Nephron (organoid): ENCODE measurements around the gene SMIM33.
A peak's percentile ranks its signal among the peaks of the same experiment; 100 is the strongest.

Experiments used
- H3K27ac Mint-ChIP-seq, 3 experiments: 2 replicates each; pipeline ENCODE4 v1.8.0; 2020; ENCODE audit warnings: mixed read lengths in 3 of 3, mild to moderate bottlenecking in 2 of 3, moderate library complexity in 1 of 3
- H3K27me3 Mint-ChIP-seq: 2 replicates; pipeline ENCODE4 v1.8.0; 2021; ENCODE audit warnings: low read depth, mild to moderate bottlenecking, moderate library complexity, mixed read lengths
- H3K36me3 Mint-ChIP-seq: 2 replicates; pipeline ENCODE4 v1.8.0; 2020; ENCODE audit warnings: low read depth, mixed read lengths
- H3K4me1 Mint-ChIP-seq: 2 replicates; pipeline ENCODE4 v1.8.0; 2020; ENCODE audit warnings: mixed read lengths
- H3K4me3 Mint-ChIP-seq, 3 experiments: 2 replicates each; pipeline ENCODE4 v1.8.0; 2020; ENCODE audit warnings: mild to moderate bottlenecking in 3 of 3, mixed read lengths in 3 of 3, moderate library complexity in 2 of 3
- H3K9me3 Mint-ChIP-seq: 2 replicates; pipeline ENCODE4 v1.8.0; 2020; ENCODE audit warnings: mixed read lengths
- CTCF ChIP-seq, 3 experiments: fragments of 200-600 bp; sonication (generic); IDR thresholded peaks; one replicate each; pipeline ENCODE4 v1.5.0; 2021; ENCODE audit warnings: antibody characterized with exemption in 3 of 3; ENCODE audit not compliant: unreplicated experiment in 3 of 3

Gene SMIM33

DNA sequence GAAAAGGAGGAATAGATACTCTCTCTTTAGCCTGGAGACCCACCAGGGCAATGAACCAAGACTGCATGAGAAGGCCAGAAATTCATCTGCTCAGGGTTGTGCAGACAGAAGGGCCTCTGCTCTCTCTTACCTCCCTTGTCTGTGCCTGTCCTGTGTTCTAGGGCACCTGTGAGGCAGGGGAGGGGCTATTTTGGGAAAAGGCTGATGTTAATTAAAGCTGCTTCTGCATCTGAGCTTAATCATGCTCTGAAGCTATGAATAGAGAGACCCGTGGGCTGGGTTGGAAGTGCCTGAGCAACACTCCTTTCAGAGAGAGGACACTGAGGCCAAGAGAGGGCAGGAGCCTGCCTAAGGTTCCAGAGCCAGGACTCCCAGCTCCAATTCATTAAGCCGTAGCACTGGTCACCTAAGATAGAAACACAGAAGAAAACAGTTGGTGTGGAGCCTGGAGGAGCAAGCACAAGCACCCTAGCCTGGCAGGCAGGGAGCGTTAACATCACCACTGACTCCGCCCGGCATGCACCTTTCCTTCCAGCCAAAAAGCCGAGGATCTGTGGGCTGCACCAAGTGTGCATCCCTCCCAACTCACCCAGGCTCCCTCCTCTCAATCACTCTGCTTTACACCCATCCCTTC lies 43.2 kb downstream of the SMIM33 start:
- no peak for TF ChIP-seq CTCF (IDR thresholded peaks at IDR 0.05; ENCODE audit: unreplicated experiment in 3 of 3)
- peak overlapping the region in 2 of 3 experiments; percentile 29 to 57 for H3K27ac Mint-ChIP-seq
- H3K9me3 Mint-ChIP-seq = peaks cover 4% of the 10 kb centered on the region

GRCh38 chr5:139514486-139514856 lies 43.7 kb downstream of the SMIM33 start:
- H3K27me3 Mint-ChIP-seq = peaks cover 5% of the 10 kb centered on the region
- peaks cover 17% of the 10 kb centered on the region for H3K4me1 Mint-ChIP-seq
- no peaks in the 10 kb centered on the region for H3K36me3 Mint-ChIP-seq
- H3K9me3 Mint-ChIP-seq = peaks cover 4% of the 10 kb centered on the region
- TF ChIP-seq CTCF (IDR thresholded peaks at IDR 0.05; ENCODE audit: unreplicated experiment in 3 of 3) = no peak
- H3K4me3 Mint-ChIP-seq = no peak overlapping the region
- no peak overlapping the region for H3K27ac Mint-ChIP-seq

More for the DNA sequence above, 43.2 kb downstream of the SMIM33 start:
- peaks cover 17% of the 10 kb centered on the region for H3K4me1 Mint-ChIP-seq
- H3K27me3 Mint-ChIP-seq = peaks cover 4% of the 10 kb centered on the region
- H3K4me3 Mint-ChIP-seq = peak overlapping the region in 2 of 3 experiments; percentile 9 to 39
- H3K36me3 Mint-ChIP-seq = no peaks in the 10 kb centered on the region

DNA sequence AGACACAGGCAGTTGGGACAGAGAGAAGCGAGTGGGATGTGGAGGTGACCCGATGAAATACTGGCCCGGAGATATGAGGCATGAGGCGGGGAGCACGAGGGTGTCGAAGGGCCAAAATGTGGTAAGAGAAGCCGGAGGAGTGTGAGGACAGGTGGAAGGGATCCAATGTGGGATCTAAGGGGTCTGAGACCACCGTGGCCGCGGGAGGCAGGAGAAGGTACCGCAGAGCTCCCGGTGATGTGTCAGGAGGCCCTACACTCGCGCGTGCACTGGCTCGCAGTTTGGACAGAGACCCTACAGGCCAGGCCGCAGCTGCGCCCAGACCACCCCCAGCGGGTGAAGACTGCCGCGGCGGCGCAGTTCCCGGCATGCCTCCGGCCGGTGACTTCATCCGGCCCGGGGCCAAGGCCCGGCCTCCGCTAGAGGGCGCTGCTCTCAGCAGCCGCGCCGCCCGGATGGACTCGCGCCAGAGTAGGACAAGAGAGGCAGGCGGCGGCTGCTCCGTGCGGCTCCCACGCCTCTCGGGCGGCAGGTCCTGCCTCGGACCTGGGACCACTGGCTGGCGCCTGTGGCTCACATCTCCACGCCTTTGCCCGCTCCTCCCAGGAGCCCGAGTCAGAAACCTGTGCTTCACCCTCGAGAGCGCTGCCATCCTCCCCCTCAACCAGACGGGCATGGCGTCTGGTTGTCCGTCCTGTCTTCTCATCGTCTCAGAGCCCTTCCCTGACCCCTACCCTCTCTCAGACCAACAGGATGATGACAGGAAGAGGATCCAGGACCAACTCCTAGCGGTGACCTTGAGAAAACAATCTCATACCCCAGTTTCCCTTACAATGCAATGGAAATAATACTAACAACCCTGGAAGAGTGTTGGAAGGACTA lies 47.1 kb downstream of the SMIM33 start:
- Mint-ChIP-seq H3K4me1 (peaks cover 17% of the 10 kb centered on the region), H3K27me3 (peaks cover 7% of the 10 kb centered on the region), H3K36me3 (no peaks in the 10 kb centered on the region), H3K9me3 (no peaks in the 10 kb centered on the region), H3K4me3 (peak overlapping the region; percentile 66 to 87 (median 86)), H3K27ac (peak overlapping the region; percentile 86 to 91 (median 86))
- peak; percentile 97 to 100 (median 99) for TF ChIP-seq CTCF (IDR thresholded peaks at IDR 0.05; ENCODE audit: unreplicated experiment in 3 of 3)
